GM18505 (cell line): ENCODE measurements around the gene RBBP6.

Experiments
- ATAC-seq: cut with Tn5 transposase; IDR thresholded peaks from one replicate; pipeline ENCODE4 v1.9.1; 2021; ENCODE audit not compliant: unreplicated experiment
- POLR2A ChIP-seq: IDR thresholded peaks from 4 replicates; pipeline ENCODE4 v1.6.1; 2011; ENCODE audit warnings: borderline replicate concordance; ENCODE audit not compliant: insufficient read depth, insufficient read length; ENCODE audit errors: extremely low read depth

The RBBP6 gene

GRCh38 chr16:24537474-24538337 is 1.7 kb upstream of the RBBP6 start:
- ATAC-seq = no peak
- TF ChIP-seq POLR2A = no peak

- no peak for TF ChIP-seq POLR2A
- ATAC-seq = no peak
These were observed 541 bp upstream of the RBBP6 start for GRCh38 chr16:24538756-24539294.

GRCh38 chr16:24539850-24540601 is 660 bp downstream of the RBBP6 start:
- TF ChIP-seq POLR2A = no peak
- ATAC-seq = peak; percentile 35

GRCh38 chr16:24540602-24541210 is 1.3 kb downstream of the RBBP6 start:
- ATAC-seq = no peak
- no peak for TF ChIP-seq POLR2A

GRCh38 chr16:24541233-24541933 is 2.0 kb downstream of the RBBP6 start:
- TF ChIP-seq POLR2A = no peak
- ATAC-seq = no peak

GRCh38 chr16:24543949-24544348 is 4.6 kb downstream of the RBBP6 start:
- no peak for TF ChIP-seq POLR2A
- no peak for ATAC-seq

- ATAC-seq = no peak
- no peak for TF ChIP-seq POLR2A
These were observed 5.3 kb downstream of the RBBP6 start for GRCh38 chr16:24544640-24545039.

GRCh38 chr16:24550295-24550694 is 10.9 kb downstream of the RBBP6 start:
- TF ChIP-seq POLR2A = no peak

GRCh38 chr16:24552705-24553246 is 13.4 kb downstream of the RBBP6 start:
- no peak for TF ChIP-seq POLR2A
- ATAC-seq = no peak

More at GRCh38 chr16:24550295-24550694, 10.9 kb downstream of the RBBP6 start:
- no peak for ATAC-seq

GRCh38 chr16:24553983-24554382 is 14.6 kb downstream of the RBBP6 start:
- TF ChIP-seq POLR2A = no peak

GRCh38 chr16:24555346-24555872 is 16.0 kb downstream of the RBBP6 start:
- no peak for TF ChIP-seq POLR2A
- no peak for ATAC-seq

More at GRCh38 chr16:24553983-24554382, 14.6 kb downstream of the RBBP6 start:
- no peak for ATAC-seq

GRCh38 chr16:24562811-24563210 is 23.4 kb downstream of the RBBP6 start:
- ATAC-seq = no peak
- no peak for TF ChIP-seq POLR2A
